Measurements from ENCODE around the gene LMBR1L.

LMBR1L gene

GRCh38 chr12:49051777-49052438 lies 58.7 kb downstream of the LMBR1L start:
- peaks cover 33% of the 10 kb centered on the region for H3K4me1 ChIP-seq (ENCODE audit: control insufficient read depth, insufficient read depth, low read length, unreplicated experiment)

GRCh38 chr12:49051373-49051764 lies 59.3 kb downstream of the LMBR1L start:
- H3K79me2 ChIP-seq (ENCODE audit: control insufficient read depth, insufficient read depth, low read length, unreplicated experiment), result peaks cover 42% of the 10 kb centered on the region
- peaks cover 28% of the 10 kb centered on the region for H3K4me1 ChIP-seq (ENCODE audit: control insufficient read depth, insufficient read depth, low read length, unreplicated experiment)
- H3K36me3 ChIP-seq (ENCODE audit: insufficient read depth, low read length), result peaks cover 18% of the 10 kb centered on the region
- no peaks in the 10 kb centered on the region for H3K27me3 ChIP-seq (ENCODE audit: insufficient read depth, low read length)
- no peak overlapping the region for H3K4me3 ChIP-seq (ENCODE audit: low read depth, low read length)
- H3K27ac ChIP-seq (ENCODE audit: low read depth, low read length), result no peak overlapping the region
- H2AFZ ChIP-seq (ENCODE audit: low read length, unreplicated experiment), result no peak overlapping the region

More at GRCh38 chr12:49051777-49052438, 58.7 kb downstream of the LMBR1L start:
- no peak overlapping the region for H3K4me3 ChIP-seq (ENCODE audit: low read depth, low read length)
- H3K27me3 ChIP-seq (ENCODE audit: insufficient read depth, low read length), result no peaks in the 10 kb centered on the region
- H3K79me2 ChIP-seq (ENCODE audit: control insufficient read depth, insufficient read depth, low read length, unreplicated experiment), result peaks cover 48% of the 10 kb centered on the region
- peaks cover 18% of the 10 kb centered on the region for H3K36me3 ChIP-seq (ENCODE audit: insufficient read depth, low read length)
- H3K27ac ChIP-seq (ENCODE audit: low read depth, low read length), result no peak overlapping the region
- no peak overlapping the region for H2AFZ ChIP-seq (ENCODE audit: low read length, unreplicated experiment)

GRCh38 chr12:49050507-49051372 lies 59.9 kb downstream of the LMBR1L start:
- H3K36me3 ChIP-seq (ENCODE audit: insufficient read depth, low read length), result peaks cover 22% of the 10 kb centered on the region
- no peak overlapping the region for H3K27ac ChIP-seq (ENCODE audit: low read depth, low read length)
- H2AFZ ChIP-seq (ENCODE audit: low read length, unreplicated experiment), result no peak overlapping the region
- peaks cover 36% of the 10 kb centered on the region for H3K79me2 ChIP-seq (ENCODE audit: control insufficient read depth, insufficient read depth, low read length, unreplicated experiment)
- H3K4me1 ChIP-seq (ENCODE audit: control insufficient read depth, insufficient read depth, low read length, unreplicated experiment), result peaks cover 23% of the 10 kb centered on the region
- no peaks in the 10 kb centered on the region for H3K27me3 ChIP-seq (ENCODE audit: insufficient read depth, low read length)
- no peak overlapping the region for H3K4me3 ChIP-seq (ENCODE audit: low read depth, low read length)

- H2AFZ ChIP-seq (ENCODE audit: low read length, unreplicated experiment), result no peak overlapping the region
- H3K36me3 ChIP-seq (ENCODE audit: insufficient read depth, low read length), result peaks cover 28% of the 10 kb centered on the region
- peaks cover 26% of the 10 kb centered on the region for H3K79me2 ChIP-seq (ENCODE audit: control insufficient read depth, insufficient read depth, low read length, unreplicated experiment)
- 0 out of 2 replicates have a peak overlapping the region, but pooled peaks have one; percentile 3 for H3K27ac ChIP-seq (ENCODE audit: low read depth, low read length)
- H3K4me1 ChIP-seq (ENCODE audit: control insufficient read depth, insufficient read depth, low read length, unreplicated experiment), result peaks cover 16% of the 10 kb centered on the region
- H3K27me3 ChIP-seq (ENCODE audit: insufficient read depth, low read length), result no peaks in the 10 kb centered on the region
- no peak overlapping the region for H3K4me3 ChIP-seq (ENCODE audit: low read depth, low read length)
These were observed 61.0 kb downstream of the LMBR1L start for GRCh38 chr12:49049566-49050224.

GRCh38 chr12:49048953-49049352 lies 61.7 kb downstream of the LMBR1L start:
- Histone ChIP-seq H3K27me3 (ENCODE audit: insufficient read depth, low read length) (no peaks in the 10 kb centered on the region), H2AFZ (ENCODE audit: low read length, unreplicated experiment) (no peak overlapping the region), H3K27ac (ENCODE audit: low read depth, low read length) (no peak overlapping the region), H3K36me3 (ENCODE audit: insufficient read depth, low read length) (peaks cover 33% of the 10 kb centered on the region), H3K79me2 (ENCODE audit: control insufficient read depth, insufficient read depth, low read length, unreplicated experiment) (peaks cover 18% of the 10 kb centered on the region), H3K4me3 (ENCODE audit: low read depth, low read length) (no peak overlapping the region), H3K4me1 (ENCODE audit: control insufficient read depth, insufficient read depth, low read length, unreplicated experiment) (peaks cover 16% of the 10 kb centered on the region)
